Panc1 (cell line): ENCODE data around the gene LRRC41. TPM values are rescaled to one million over a fixed set of nuclear protein-coding genes. Genes with fewer than 3 reads are reported as not detected.

Experiments
- ATAC-seq: fragments of 200-7000 bp; cut with Tn5 transposase; 2 replicates; pipeline ENCODE4 v1.9.1; 2020; ENCODE audit warnings: mild to moderate bottlenecking, moderate library complexity
- BruUV-seq: library from RNA; stranded (reverse); fragments of 400-500 nt; replicated peaks from 2 replicates; lab custom pipeline; 2021; lab: Mats Ljungman, UMichigan
- CTCF ChIA-PET: fragments of 300-600 bp; sonication (Branson Sonifier 250); formaldehyde crosslinking; loops from one replicate; lab custom pipeline; 2022; ENCODE audit warnings: antibody characterized with exemption; lab: Charles Lee
- POLR2A ChIA-PET: fragments of 300-600 bp; sonication (Branson Sonifier 250); formaldehyde crosslinking; loops from one replicate; lab custom pipeline; 2022; ENCODE audit warnings: antibody characterized with exemption; lab: Charles Lee
- DNase-seq: peaks from one replicate; pipeline ENCODE4 v3.0.0-alpha.2; 2010; ENCODE audit warnings: low read depth, low spot score
- H3K27ac ChIP-seq: 2 replicates; pipeline ENCODE4 v1.5.1; 2011; ENCODE audit warnings: mild to moderate bottlenecking, low read length, inconsistent platforms
- H3K27me3 ChIP-seq: fragments of 200-500 bp; sonication (Bioruptor generic); 2 replicates; pipeline ENCODE4 v1.6.0; 2014; ENCODE audit warnings: low read length, inconsistent platforms; ENCODE audit not compliant: control insufficient read depth, insufficient read depth
- H3K36me3 ChIP-seq: fragments of 200-500 bp; sonication (Bioruptor generic); 2 replicates; pipeline ENCODE4 v1.5.1; 2014; ENCODE audit warnings: inconsistent platforms, mild to moderate bottlenecking, low read length, moderate library complexity; ENCODE audit not compliant: control insufficient read depth, insufficient read depth
- H3K4me1 ChIP-seq: 2 replicates; pipeline ENCODE4 v1.5.1; 2011; ENCODE audit warnings: inconsistent platforms, mild to moderate bottlenecking, low read length, moderate library complexity; ENCODE audit not compliant: control insufficient read depth, insufficient read depth
- H3K4me3 ChIP-seq, 2 experiments: 2 replicates each; pipeline ENCODE4 v1.5.1; 2011 to 2012; ENCODE audit warnings: low read depth in 2 of 2, low read length in 2 of 2, mild to moderate bottlenecking in 2 of 2, inconsistent platforms in 1 of 2, moderate library complexity in 1 of 2
- H3K9me3 ChIP-seq: fragments of 200-500 bp; sonication (Bioruptor generic); 2 replicates; pipeline ENCODE4 v1.5.1; 2014; ENCODE audit warnings: low read depth, mild to moderate bottlenecking, inconsistent platforms, low read length, moderate library complexity; ENCODE audit not compliant: control insufficient read depth, insufficient read depth
- POLR2AphosphoS5 ChIP-seq: IDR thresholded peaks from 2 replicates; pipeline ENCODE4 v1.6.1; 2012; ENCODE audit warnings: mild to moderate bottlenecking, low read depth, low read length, moderate library complexity
- REST ChIP-seq, 2 experiments: IDR thresholded peaks; 2 replicates each; pipeline ENCODE4 v1.6.1; 2011 to 2012; ENCODE audit warnings: low read depth in 2 of 2, control low read depth in 1 of 2, low read length in 1 of 2, mild to moderate bottlenecking in 1 of 2, moderate library complexity in 1 of 2; ENCODE audit not compliant: insufficient read depth in 1 of 2
- SIN3A ChIP-seq: IDR thresholded peaks from 2 replicates; pipeline ENCODE4 v1.6.1; 2012; ENCODE audit warnings: low read depth, mild to moderate bottlenecking, low read length, moderate library complexity, borderline replicate concordance; ENCODE audit not compliant: insufficient read depth
- TCF7L2 ChIP-seq: IDR thresholded peaks from 2 replicates; pipeline ENCODE4 v1.6.1; 2011; ENCODE audit warnings: mild to moderate bottlenecking, low read depth, low read length, inconsistent platforms
- in situ Hi-C: cut with HindIII; loops from 2 replicates; pipeline ENCODE4 v1.10.0; 2016; ENCODE audit warnings: low sequenced_read_pairs, low pct_unique_long_range_greater_than_20kb
- intact Hi-C: fragments of 100-400 bp; cut with micrococcal nuclease; formaldehyde crosslinking; loops from one replicate; pipeline ENCODE4 v1.10.0; 2022; ENCODE audit not compliant: unreplicated experiment
- total RNA-seq: library from RNA; stranded (reverse); gene quantifications from one replicate; pipeline ENCODE4 v1.2.1, GENCODE V29; 2021; ENCODE audit not compliant: unreplicated experiment
- TF ChIP-seq, protein P1 (sequence below): fragments of 450-650 bp; IDR thresholded peaks from 2 replicates; pipeline ENCODE4 v1.5.1; 2017; ENCODE audit warnings: mild to moderate bottlenecking

Gene LRRC41
- total RNA-seq, 1 experiment from 2014 or later, result 55.3 TPM

DNA sequence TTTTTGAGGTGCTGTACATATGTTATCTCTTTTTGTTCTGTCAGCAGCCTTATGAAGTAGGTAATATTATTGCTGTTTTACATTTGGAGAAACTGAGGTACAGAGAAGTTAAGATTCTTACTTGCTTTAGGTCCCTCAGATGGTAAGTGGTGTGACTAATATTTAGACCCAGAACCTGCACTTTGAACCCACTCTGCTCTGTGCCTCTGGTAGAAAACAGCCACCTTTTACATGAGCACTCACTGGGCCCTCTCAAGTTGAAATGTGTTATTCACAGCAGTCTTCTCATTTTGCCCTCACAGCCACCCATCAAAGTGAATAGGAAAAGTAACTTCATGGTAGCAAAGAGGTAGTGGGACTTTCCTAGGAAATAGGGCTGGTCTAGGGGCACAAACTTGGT is 41.9 kb upstream of the LRRC41 start:
- intact Hi-C loops (no loop called here), in situ Hi-C loops (no loop called here)
- TF ChIP-seq SIN3A, result no peak
- no peak for TF ChIP-seq TCF7L2
- no peak for TF ChIP-seq REST (IDR thresholded peaks at IDR 0.05; ENCODE audit: insufficient read depth in 1 of 2, low read depth in 2 of 2, low read length in 1 of 2)
- TF ChIP-seq, protein P1, sequence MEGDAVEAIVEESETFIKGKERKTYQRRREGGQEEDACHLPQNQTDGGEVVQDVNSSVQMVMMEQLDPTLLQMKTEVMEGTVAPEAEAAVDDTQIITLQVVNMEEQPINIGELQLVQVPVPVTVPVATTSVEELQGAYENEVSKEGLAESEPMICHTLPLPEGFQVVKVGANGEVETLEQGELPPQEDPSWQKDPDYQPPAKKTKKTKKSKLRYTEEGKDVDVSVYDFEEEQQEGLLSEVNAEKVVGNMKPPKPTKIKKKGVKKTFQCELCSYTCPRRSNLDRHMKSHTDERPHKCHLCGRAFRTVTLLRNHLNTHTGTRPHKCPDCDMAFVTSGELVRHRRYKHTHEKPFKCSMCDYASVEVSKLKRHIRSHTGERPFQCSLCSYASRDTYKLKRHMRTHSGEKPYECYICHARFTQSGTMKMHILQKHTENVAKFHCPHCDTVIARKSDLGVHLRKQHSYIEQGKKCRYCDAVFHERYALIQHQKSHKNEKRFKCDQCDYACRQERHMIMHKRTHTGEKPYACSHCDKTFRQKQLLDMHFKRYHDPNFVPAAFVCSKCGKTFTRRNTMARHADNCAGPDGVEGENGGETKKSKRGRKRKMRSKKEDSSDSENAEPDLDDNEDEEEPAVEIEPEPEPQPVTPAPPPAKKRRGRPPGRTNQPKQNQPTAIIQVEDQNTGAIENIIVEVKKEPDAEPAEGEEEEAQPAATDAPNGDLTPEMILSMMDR, result no peak
- TF ChIP-seq POLR2AphosphoS5, result no peak
- ATAC-seq, result no peak
- Histone ChIP-seq H3K4me1 (no peaks in the 10 kb centered on the region), H3K4me3 (no peak overlapping the region), H3K36me3 (no peaks in the 10 kb centered on the region; the same call in none of the 2 replicates), H3K27me3 (no peaks in the 10 kb centered on the region), H3K9me3 (no peaks in the 10 kb centered on the region), H3K27ac (no peak overlapping the region)
- no peak for DNase-seq
- TSS peak; percentile 19 for BruUV-seq
- ChIA-PET CTCF (no interaction called here), POLR2A (no interaction called here)

DNA sequence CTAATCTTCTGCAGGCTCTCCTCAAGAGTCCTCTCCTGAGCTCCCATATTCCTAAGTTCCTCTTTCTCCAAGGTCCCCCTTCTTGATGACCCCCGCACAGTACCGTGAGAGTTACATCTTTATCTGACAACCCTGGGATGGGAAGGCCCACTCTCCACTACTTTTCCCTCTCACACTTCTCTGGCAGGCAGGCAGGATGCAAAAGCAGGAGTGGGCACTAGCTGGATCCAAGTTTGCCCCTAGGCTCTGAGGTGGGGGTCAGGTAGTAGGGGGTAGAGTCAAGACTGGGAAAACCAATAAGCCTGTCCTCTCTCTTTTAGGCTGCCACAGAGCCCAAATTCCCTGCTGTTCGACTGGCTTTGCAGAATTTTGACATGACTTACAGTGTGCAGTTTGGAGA is 41.1 kb upstream of the LRRC41 start:
- H3K27ac ChIP-seq, result no peak overlapping the region
- in situ Hi-C loops, result no loop called here
- DNase-seq (no peak), ATAC-seq (no peak)
- H3K36me3 ChIP-seq, result no peaks in the 10 kb centered on the region; the same call in none of the 2 replicates
- H3K27me3 ChIP-seq, result no peaks in the 10 kb centered on the region
- TF ChIP-seq SIN3A (no peak), POLR2AphosphoS5 (no peak), TCF7L2 (no peak), REST (IDR thresholded peaks at IDR 0.05; ENCODE audit: insufficient read depth in 1 of 2, low read depth in 2 of 2, low read length in 1 of 2) (no peak)
- TF ChIP-seq, protein P1, result no peak
- intact Hi-C loops, result no loop called here
- POLR2A ChIA-PET, result interaction anchor here (0.6 kb wide), 1 partner anchor 71 kb away, joined by 5 read pairs; no protein-coding TSS in a partner anchor
- CTCF ChIA-PET, result no interaction called here
- no peaks in the 10 kb centered on the region for H3K9me3 ChIP-seq
- BruUV-seq, result no TSS peak
- H3K4me3 ChIP-seq, result no peak overlapping the region
- H3K4me1 ChIP-seq, result peaks cover 2% of the 10 kb centered on the region; the same call in 1 of the 2 replicates
